ENCODE results near the gene IRF2BP1. TPM values are rescaled to one million over a fixed set of nuclear protein-coding genes. Genes with fewer than 3 reads are reported as not detected.

The IRF2BP1 gene, protein sequence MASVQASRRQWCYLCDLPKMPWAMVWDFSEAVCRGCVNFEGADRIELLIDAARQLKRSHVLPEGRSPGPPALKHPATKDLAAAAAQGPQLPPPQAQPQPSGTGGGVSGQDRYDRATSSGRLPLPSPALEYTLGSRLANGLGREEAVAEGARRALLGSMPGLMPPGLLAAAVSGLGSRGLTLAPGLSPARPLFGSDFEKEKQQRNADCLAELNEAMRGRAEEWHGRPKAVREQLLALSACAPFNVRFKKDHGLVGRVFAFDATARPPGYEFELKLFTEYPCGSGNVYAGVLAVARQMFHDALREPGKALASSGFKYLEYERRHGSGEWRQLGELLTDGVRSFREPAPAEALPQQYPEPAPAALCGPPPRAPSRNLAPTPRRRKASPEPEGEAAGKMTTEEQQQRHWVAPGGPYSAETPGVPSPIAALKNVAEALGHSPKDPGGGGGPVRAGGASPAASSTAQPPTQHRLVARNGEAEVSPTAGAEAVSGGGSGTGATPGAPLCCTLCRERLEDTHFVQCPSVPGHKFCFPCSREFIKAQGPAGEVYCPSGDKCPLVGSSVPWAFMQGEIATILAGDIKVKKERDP
- 10 to 100 TPM; 22.8 to 25.0 TPM for total RNA-seq
- long read RNA-seq, transcript IRF2BP1-201 (1 exons, 2,564 nt) = major isoform, 6 of 6 reads
- long read RNA-seq, partial matches to known transcripts = 0 of 6 reads
- long read RNA-seq, other reads (novel, unspliced or antisense) = 0 of 6 reads

DNA sequence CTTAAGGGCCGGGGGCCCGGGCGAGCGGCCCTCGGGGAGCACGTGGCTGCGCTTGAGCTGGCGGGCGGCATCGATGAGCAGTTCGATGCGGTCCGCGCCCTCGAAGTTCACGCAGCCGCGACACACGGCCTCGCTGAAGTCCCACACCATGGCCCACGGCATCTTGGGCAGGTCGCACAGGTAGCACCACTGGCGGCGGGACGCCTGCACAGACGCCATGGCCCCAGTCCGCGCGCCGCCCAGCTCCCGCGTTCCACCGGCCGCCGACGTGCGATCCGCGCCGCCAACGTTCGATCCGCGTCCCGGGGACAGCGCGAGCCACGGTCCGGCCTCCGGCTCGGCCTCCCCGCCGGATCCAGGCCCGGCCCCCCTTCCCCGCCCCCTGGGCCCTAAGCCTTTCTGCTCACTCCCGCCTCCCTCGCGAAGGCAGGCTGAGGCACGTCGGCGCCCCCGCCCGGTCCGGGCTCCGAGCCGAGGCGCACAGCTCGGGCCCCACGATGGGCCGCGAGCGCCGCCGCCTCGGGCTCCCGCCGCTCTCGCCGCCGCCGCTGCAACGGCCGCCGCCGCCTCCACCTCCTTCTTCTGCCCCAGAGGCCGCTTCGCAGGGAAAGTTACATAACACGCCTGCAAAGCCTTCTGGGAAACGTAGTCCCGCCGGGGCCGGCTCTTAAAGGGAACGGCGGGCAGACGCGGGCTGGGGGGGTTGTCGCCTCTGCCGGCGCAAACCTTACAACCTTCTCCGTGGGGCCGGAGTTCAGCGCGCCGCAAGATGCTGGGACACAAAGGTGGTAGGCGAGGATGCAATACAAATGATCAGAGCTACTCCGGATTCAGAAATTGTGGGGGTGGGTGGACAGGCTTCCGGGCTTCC lies at the start of gene IRF2BP1:
Gene IRF2BP1, minus strand, starts transcription at position 586 of the 871 bp plus-strand sequence. Its CDS starts 367 bp downstream, at position 219.
- ATAC-seq (peak; percentile 56), DNase-seq (peak; percentile 93 to 94)
- intact Hi-C loops (cut with DNase I, micrococcal nuclease) = no loop called here

DNA sequence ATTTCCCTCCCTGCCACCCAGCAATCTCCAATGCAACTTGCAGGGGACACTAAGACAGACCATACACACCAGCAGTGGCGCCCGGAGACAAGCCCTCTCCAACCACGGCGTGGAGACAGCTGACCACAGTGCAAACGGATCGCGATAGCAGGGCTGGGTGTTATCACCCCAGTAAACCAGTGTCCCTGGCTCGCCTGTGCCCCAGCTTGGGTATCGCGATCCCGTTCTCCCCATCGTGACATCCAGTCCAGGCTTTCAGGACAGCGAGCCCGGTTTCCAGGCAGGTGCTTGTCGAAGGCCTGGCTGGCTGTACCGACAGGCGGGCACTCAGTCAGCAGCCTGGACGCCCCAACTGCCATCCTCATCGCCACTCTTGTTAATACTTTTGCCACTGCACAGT lies 49.3 kb upstream of the IRF2BP1 start:
- no peak for DNase-seq
- no peak for ATAC-seq
- intact Hi-C loops (cut with DNase I, micrococcal nuclease) = no loop called here

DNA sequence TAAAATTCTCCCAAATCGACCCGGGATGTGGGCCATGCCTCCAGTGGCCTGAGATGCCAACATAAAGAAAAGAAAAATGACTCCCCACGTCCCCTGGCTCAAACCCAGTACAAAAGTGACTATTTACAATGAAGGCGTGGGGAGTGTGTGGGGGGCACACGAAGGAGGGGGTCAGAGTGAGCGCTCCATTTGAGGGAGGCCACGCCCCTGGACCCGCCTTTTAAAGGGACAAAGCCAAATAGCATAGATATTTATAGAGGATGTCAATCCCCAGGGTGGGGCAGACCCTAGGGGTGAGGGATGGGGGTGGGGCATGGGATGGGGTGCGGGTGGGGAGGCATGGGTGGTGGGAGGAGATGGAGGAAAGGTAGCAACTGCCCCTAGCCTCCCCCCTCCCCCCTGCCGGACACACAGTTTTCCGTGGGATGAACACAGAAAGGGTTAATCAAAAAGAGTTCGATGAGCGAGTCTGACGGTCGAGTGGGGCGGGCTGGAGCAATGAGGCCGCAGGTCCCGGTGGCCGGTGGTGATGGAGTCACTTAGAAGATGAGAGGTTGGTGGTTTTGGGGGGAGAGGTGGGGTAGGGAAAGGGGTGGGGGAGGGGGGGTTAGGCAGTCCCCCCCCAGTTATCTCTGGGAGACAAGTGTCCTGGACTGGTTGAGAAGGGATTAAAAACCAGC lies 48.8 kb upstream of the IRF2BP1 start:
- DNase-seq = no peak
- intact Hi-C loops (cut with DNase I, micrococcal nuclease) = no loop called here
- ATAC-seq = no peak

DNA sequence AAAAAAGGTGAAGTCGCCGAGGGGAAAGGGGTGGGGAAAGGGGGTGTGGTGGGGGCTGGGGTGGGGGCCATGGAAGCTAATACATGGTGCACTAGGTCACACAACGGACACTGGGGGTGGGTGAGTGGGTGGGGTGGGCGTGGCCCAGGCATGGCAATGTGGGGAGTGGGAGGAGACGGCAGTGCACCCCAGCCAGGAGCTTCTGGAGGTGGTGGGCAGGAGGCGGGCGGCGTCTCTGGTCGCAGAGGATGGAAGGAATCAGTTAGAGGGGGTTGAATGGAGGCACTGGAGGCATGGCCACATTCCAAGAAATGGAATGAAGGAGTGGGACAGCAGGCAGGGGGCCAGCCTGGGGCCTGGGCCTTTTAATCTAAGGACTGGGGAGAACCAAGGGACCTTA lies 47.8 kb upstream of the IRF2BP1 start:
- ATAC-seq = no peak
- intact Hi-C loops (cut with DNase I, micrococcal nuclease) = no loop called here
- DNase-seq = no peak

DNA sequence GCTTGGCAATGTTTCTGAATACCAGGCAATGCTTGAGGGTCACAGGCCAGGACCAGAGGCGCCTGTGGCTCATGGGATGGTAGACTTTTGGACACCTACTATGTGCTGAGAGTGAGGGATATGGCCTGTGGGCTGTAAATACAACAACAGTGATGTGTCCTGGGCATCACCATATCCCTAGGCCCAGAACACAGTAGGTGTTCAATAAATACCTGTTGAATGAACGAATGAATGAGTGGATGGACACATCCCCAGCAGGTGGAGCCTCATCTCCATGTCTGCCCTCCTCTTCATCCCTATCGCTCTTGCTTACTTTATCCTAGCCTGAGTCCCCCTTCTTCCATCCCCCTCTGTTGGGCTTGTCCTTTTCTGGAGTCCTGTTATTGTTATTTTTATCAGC lies 45.1 kb upstream of the IRF2BP1 start:
- intact Hi-C loops (cut with DNase I, micrococcal nuclease) = no loop called here
- DNase-seq (no peak), ATAC-seq (no peak)

DNA sequence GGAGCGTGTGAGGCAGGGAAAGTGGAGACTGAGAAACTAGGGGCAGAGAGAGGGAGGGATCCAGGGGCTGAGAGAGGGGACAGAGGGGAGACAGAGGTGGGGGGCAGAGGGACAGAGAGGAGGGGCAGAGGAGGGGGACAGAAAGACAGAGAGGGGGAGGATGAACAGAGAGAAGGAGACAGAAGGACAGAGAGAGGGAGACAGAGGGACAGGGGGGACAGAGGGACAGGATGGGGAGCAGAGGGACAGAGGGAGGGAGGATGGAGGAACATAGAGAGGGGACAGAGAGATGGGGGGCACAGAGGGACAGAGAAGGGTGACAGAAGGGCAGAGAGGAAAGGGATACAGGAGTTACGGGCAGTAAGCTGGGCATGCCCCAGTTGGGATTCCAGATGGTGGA lies 43.3 kb upstream of the IRF2BP1 start:
- intact Hi-C loops (cut with DNase I, micrococcal nuclease) = no loop called here
- ATAC-seq = no peak
- DNase-seq = no peak

DNA sequence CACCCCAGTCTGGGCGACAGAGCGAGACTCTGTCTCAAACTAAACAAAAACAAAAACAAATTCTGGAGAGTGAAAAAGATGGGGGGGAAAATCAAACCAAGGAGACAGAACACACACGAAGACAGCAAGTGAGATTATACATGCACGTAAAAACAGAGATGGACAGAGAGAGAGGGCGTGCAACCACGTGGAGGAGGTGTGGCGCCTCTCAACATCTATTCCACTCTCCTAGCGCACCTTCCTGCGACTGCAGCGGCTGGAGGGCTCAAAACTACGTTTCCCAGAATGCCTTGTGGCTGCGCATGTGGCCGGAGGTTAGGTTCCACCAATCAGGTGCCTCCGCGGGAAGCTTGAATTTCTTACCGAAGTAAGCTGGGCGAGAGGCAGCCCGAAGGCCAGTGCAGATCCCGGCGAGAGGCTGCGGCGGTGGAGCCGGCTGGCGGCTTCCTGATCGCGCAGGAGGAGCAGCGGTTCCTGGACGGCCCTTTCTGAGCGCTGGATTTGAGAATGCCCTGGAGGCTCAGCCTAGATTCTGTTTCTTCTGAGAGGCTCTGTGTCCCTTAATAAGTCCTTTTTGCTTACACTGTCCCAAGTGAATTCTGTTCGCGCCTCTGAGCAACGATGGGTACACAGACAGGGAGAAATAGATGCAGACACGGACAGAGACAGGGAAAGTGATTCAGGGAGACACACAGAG lies 41.8 kb upstream of the IRF2BP1 start:
- DNase-seq = peak; percentile 91 to 94
- intact Hi-C loops (cut with DNase I, micrococcal nuclease) = no loop called here
- peak; percentile 99 for ATAC-seq

DNA sequence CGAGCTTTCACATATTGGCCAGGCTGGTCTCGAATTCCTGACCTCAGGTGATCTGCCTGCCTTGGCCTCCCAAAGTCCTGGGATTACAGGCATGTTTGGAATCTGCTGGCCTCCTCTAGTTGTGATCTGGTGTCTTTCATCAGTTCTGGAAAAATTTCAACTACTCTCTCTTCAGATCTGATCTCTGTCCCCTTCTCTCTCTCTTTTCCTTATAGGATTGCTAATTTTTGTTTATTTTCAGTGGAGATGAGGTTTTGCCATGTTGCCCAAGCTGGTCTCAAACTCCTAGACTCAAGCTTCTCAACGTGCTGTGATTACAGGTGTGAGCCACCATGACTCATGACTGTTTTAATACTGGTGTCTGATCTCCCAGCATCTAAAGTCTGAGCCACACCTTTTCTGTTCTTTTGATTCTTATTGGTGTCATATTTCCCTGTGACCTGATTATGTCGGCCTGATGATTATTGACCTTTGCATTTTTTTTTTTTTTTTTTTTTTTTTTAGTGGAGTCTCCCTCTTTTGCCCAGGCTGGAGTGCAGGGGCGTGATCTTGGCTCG lies 39.0 kb upstream of the IRF2BP1 start:
- DNase-seq (no peak), ATAC-seq (peak; percentile 58)
- intact Hi-C loops (cut with DNase I, micrococcal nuclease) = no loop called here

DNA sequence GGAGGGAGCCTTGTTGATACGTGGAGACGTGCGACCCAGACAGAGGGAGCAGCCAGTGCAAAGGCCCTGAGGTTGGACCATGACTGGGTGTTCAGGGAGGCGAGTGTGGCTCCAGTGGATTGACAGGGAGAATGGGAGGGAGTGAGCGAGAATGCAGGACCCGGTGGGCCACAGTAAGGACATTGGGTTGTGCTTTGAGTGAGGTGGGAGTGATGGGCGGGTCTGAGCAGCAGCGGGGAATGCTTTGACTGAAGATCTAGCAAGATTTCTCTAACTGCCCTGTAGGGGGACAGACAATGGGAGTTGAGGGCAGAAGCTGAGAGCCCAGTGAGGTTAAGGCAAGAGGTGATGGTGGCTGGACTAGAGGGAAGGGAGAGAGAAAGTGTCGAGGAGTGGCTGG lies 36.3 kb upstream of the IRF2BP1 start:
- ATAC-seq (no peak), DNase-seq (no peak)
- intact Hi-C loops (cut with DNase I, micrococcal nuclease) = no loop called here

DNA sequence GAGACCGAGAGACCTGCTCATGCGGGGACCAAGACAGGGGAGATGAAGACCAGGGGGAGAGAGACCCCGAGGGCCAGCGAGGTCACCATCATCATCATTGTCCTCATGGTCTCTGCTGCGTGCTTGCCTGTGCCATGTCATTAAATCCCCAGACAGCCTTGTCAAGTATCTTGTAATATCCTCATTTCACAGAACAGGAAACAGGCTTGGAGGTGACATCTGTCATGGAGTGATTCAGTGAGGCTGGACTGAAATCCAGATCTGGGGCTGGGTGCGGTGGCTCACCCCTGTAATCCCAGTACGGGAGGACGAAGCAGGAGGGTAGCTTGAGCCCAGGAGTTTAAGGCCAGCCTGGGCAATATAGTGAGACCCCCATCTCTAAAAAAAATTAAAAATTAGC lies 34.5 kb upstream of the IRF2BP1 start:
- intact Hi-C loops (cut with DNase I, micrococcal nuclease) = no loop called here
- ATAC-seq = no peak
- DNase-seq = no peak

DNA sequence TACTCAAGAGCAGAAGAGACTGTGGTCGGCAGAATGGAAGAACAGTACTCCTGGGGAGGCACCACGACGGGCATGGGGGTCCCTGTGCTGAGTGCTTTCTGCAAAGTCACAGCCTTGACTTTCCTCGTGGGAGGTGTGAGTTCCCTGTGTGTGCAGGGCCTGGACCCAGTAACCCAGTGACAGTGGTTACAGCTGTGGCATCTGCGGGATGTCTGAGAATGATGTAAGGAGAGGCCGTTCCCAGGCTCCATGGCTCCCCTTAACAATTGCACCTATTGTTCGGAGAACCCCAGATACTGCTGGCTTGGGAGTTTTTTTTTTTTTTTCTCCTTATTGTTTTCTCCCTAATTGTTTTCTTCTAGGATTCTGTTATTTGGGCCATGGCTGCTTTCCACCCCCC lies 33.7 kb upstream of the IRF2BP1 start:
- intact Hi-C loops (cut with DNase I, micrococcal nuclease) = no loop called here
- no peak for DNase-seq
- ATAC-seq = no peak

DNA sequence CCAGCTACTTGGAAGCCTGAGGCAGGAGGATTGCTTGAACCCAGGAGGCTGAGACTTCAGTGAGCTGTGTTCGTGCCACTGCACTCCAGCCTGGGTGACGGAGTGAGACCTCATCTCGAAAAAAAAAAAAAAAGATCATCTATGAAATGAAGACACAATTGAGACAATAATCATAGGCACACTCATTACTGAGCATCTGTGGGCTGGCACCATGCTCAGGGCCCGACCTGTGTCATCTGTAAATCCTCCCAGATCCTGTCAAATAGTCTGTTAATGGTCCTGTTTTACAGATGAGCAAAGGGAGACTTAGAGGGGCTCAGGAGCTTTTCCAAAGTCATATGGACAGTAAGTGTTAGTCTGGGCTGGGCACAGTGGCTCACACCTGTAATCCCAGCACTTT lies 32.8 kb upstream of the IRF2BP1 start:
- DNase-seq = no peak
- no peak for ATAC-seq
- intact Hi-C loops (cut with DNase I, micrococcal nuclease) = no loop called here

DNA sequence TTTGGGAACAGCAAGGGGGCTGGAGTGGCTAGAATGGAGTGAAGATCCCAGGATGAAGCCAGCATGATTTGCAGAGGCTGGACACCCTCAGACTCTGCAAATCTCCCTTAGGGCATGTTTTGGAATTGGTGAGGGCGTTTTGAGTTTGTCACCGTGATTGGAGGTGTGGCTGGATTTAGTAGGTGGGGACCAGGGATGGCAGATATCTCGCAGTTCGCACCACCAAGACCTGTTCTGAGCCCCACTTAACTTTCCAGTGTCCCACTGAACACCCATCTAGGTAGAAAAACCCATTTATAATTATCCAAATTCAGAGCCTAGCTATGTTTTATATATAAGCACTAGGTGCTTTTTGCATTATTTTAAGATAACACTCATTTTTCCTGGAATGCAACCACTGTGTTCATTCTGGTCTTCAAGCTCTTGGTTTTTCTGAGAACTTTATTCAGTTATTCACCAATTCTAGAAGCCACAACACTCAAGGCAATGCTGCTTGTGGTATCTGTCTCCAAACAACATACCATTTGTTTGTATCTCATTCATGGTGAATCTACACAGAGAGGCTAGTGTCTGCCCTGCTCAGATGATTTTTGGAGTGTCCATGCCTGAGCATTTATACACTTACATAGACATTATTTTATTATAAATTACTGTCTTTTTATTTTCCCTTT lies 31.6 kb upstream of the IRF2BP1 start:
- no peak for ATAC-seq
- DNase-seq = no peak
- intact Hi-C loops (cut with DNase I, micrococcal nuclease) = no loop called here

DNA sequence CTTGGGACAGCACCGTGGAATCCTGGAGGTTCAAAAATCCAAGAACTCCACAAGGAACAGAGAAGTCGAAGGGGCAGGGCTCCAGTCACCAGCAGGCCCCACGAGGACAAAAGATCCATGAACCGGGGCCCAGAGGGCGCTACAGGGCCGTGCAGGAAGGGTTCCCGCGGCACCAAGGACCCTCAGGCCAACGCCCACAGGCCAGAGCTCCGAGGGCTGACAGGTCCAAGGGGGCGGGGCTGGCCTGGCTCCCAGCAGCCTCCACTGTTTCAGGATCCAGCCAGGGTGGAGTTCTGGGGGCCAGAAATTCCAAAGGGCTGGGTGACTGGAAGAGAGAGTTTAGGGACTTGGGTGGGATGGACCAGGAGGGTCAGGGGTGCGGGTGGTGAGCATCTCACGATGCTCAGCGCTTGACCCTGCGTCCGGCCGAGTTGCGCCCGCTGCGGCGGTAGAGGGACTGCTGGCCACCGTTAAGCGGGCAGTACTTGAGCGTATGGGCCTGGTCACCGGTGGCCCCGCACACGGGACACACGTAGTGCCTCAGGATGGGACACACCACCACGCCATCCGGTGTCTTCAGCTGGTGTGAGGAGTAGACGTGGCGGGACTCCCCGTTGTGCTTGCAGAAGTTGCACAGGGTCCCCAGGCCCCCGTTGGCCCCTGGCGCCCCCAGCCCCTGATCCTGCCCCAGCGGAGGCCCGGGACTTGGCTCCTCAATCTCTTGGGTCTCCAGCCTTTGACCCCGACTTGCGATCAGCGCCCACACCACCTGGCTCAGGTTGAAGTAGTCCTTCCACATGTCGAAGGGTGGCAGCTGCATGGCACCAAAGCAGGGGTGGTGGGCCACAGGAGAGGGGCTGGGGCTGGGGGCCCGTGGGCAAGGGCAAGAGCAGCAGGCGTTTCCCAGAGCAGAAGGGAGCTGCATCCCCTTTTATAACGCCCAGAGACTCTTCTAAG lies 28.2 kb upstream of the IRF2BP1 start, which contains the start of gene NANOS2:
Gene NANOS2, minus strand, starts transcription at position 905 of the 957 bp plus-strand sequence. Its CDS starts 85 bp downstream, at position 820.
- ATAC-seq (no peak), DNase-seq (no peak)
- intact Hi-C loops (cut with DNase I, micrococcal nuclease) = no loop called here

DNA sequence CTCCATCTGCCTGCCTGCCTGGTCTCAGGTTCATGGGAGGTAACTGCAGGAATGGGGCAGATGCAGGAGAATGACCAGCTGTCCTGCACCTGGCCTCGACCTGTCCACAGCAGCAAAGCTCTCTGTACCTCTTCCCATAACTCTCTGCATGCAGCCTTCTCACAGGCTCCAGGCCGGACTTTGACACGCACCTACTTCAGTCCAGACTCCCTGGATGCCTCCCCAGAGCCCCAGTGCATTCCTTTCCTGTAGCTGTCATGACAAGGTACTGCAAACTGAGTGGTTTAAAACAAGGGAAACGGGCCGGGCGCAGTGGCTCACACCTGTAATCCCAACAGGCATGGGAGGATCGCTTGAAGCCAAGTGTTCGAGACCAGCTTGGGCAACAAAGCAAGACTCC lies 25.4 kb upstream of the IRF2BP1 start:
- no peak for ATAC-seq
- DNase-seq = no peak
- intact Hi-C loops (cut with DNase I, micrococcal nuclease) = no loop called here

DNA sequence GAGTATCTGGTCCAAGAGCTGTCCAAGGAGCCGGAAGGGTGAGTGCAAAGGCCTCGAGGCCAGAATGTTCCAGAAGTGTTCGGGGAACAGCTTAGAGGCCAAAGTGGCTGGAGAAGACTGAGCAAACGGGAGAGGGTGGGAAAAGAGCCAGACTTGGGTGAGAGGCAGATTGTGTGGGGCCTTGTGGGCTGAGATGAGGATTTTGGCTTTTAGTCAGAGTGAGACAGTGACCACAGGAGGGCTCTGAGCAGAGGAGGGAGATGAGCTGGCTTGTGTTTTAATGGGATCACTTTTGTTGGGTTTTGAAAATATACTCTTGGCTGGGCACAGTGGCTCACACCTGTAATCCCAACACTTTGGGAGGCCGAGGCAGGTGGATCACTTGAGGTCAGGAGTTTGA lies 23.0 kb upstream of the IRF2BP1 start:
- intact Hi-C loops (cut with DNase I, micrococcal nuclease) = no loop called here
- DNase-seq (no peak), ATAC-seq (no peak)
